MV-4-11 (cell line): ENCODE results near the gene CMIP.
"Not testable (repeated sequence)": the region's sequence is repeated elsewhere in the genome, so short reads cannot be mapped to it uniquely, and the experiment has no call there.

Source experiments
- DNase-seq: peaks from one replicate; lab custom pipeline; 2025; lab: John Stamatoyannopoulos, UW

Gene CMIP

DNA sequence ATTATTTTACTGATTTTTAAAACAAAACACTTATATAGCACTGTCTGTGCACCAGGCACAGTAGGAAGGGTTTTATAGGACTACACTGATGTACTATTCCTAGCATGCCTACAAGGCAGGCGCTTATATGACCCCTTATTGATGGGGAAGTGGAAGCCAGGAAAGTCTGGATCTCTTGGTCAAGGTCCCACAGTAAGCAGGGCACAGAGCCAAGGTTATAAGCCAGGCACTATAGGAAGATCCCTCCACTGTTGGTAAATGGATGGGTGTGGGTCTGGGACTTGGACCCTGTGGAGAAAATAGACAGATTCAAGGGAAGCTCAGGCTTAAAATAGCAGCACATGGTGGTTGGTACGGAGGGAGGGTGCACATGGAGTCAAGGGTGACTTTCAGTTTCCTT, 275.4 kb downstream of the CMIP start:
- DNase-seq, result no peak

DNA sequence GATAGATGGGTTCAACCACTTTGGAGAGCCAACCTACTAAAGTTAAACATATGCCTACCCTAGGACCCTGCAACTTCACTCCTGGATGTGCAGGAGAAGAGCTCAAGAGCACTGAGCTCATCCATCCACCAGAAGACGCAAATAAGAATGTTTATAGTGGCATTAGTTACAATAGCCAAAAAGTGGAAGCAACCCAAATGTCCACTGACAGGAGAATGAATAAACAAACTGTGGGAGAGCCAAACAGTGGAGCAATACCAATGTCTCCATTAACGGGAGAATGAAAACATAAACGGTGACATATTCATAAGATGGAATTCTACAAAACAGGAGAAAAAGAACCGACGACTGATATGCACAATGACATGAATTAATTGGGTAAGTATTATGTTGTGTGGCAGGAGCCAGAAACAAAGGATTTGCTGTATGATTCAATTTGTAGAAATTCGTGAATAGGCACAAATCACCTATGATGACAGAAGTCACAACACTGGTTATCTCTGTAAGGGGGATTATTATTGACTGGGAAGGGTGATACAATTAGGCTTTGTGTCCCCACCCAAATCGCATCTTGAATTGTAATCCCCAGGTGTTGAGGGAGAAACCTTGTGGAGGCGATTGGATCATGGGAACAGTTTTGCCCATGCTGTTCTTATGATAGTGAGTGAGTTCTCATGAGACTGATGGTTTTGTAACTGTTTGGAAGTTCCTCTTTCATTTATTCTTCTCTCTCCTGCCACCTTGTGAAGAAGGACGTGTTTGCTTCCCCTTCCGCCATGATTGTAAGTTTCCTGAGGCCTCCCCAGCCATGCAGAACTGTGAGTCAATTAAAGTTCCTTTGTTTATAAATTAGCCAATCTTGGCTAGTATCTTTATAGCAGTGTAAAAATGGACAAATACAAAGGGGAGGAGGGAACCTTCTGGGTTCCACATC, 276.6 kb downstream of the CMIP start:
- peak; percentile 84 for DNase-seq

DNA sequence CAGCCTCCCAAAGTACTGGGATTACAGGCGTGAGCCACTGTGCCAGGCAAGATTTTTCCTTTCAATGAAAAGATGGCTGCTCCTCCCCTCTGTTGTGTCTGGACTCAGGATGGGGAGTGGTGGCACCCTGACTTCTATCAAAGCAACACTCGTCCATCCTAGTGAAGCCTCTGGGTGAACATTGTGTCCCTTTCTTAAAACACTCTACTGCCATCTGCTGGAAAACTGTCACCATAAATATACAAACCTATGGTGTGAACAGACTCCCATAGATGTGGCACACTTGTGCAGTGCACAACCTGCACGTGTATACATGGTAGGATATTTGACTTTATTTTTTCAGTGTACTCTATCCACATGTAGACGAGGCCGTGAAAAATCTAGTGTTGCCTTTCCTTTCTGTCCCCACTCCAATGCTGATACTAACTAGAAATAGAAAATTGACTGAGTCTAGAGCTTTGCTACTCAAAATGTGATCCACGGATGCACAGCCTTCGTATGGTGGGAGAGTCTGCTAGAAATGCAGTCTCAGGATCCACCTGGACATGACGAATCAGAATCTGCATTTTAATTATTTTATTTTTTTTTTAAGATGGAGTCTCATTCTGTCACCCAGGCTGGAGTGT, 278.6 kb downstream of the CMIP start:
- peak; percentile 77 for DNase-seq

DNA sequence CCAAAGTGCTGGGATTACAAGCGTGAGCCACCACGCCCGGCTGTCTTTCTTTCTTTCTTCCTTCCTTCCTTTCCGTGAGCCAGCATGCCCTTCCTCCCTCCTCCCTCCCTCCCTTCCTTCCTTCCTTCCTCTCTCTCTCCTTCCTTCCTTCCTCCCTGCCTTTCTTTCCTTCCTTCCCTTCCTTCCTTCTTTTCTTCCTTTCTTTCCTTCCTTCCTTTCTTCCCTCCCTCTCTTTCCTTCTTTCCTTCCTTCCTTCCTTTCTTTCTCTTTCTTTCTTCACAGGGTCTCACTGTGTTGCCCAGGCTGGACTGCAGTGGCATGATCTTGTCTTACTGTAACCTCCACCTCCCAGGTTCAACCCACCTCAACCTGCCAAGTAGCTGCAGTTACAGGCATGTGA, 283.8 kb downstream of the CMIP start:
- DNase-seq, result no peak

DNA sequence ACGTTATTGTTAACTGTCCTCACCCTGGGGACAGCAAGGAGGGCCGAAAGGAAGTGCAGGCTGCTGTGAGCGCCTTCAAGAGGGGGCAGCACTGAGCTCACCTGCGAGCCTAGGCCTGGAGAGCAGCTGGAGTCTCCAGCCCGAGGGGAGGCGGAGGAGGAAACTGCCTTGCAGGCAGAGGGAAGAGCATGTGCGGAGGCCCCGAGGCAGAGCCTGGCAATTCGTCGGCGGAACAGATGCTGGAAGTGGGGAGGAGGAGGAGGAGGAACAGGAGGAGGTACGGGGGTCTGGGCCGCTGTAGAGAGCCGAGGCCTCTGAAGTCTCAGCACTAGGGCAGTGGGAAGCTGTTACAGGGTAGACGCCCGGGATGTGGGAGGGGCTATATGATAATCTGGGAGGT, 284.8 kb downstream of the CMIP start:
- no peak for DNase-seq

DNA sequence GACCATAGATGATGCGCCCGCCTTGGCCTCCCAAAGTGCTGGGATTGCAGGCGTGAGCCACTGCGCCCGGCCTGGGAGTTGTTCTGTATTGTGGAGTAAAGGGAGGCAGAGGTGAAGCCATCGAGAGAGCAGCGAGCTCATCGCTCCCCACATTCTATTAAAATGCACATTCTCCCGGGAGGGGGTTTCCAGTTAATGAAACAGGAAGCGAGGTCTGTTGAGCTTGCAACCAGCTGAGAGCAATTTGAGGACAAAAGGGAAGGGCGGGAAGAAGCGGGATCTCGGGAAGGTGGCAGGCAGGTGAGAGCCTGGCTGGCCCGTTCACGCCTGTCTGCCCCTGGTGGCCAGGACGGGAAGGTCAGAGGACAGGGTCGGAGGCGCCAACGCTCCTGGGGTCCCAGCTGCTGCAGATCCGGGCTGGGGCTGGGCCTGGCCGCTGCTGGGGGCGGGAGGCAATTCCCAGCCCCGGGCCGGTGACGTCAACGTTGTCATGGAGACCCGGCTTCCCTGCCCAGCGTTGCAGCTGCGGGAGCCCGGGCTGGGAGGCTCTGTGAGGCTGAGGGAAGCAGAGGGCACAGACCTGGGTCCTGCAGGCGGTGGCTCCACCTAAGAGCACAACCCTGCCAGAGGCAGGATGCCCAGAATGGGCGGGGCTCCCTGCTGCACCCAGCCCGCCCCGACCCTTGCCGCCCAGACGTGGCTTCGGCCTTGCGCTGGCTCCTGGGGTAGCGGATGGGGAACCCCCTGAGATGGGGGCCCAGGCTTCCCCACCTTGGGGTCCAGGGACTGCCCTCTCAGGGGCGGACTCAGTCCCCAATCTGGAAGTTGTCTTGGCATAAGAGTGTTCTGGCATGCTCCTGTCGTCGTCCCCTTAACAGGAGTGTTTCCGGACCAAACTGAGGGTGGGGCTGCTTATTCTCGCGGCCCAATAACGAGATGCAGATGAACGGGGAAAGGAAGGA, 285.8 kb downstream of the CMIP start:
- no peak for DNase-seq

DNA sequence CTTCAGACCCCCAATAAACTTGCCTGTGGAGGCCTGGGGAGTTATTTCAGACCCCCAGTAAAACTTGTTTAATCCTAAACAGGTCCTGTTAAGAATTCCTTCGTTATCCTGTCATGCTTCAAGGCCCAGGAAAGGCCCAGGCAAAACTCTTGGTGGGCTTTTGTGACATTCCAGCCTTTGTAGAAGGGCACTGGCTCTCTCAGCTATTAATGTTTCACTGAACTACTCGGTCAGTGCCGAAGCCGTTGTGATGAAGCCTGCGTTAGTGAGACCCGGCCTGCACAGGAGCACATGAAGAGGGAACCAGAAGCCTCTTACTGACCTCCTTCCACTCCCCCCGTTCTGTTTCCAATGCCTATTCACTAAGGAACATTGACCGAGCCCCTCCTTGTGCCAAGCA, 287.0 kb downstream of the CMIP start:
- no peak for DNase-seq

DNA sequence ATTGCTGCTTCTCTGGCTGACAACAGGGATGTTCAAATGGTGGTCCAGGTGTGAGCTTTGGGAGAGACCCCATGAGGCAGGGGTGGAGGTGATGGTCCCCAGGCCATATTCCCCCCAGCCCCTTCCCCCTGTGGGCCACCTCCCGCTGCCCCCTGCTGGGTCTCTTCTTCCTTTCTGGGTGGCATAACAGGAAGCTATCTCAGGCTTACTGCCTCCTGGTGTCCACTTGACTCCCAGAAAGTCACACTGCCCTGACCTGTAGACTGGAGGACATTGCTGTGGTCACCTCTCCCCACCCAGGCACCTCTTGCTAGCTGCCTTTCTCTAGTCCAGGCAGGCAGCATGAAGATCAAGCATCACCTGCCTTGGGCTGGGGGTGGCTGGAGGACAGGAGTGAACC, 288.1 kb downstream of the CMIP start:
- DNase-seq, result no peak

DNA sequence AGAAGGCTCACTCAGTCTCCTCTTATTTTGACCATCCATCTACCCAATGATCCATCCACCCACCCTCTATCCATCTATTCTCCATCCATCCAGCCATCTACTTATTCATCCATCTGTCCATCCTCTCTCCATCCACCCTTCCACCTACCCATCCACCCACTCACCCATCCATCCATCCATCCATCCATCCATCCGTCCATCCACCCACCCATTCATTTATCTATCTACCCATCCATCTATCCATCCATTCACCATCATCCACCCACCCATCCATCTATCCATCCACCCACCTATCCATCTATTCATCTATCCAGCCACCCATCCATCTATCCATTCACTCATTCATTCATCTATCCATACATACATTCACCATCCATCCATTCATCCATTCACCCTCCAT, 288.7 kb downstream of the CMIP start:
- no peak for DNase-seq

DNA sequence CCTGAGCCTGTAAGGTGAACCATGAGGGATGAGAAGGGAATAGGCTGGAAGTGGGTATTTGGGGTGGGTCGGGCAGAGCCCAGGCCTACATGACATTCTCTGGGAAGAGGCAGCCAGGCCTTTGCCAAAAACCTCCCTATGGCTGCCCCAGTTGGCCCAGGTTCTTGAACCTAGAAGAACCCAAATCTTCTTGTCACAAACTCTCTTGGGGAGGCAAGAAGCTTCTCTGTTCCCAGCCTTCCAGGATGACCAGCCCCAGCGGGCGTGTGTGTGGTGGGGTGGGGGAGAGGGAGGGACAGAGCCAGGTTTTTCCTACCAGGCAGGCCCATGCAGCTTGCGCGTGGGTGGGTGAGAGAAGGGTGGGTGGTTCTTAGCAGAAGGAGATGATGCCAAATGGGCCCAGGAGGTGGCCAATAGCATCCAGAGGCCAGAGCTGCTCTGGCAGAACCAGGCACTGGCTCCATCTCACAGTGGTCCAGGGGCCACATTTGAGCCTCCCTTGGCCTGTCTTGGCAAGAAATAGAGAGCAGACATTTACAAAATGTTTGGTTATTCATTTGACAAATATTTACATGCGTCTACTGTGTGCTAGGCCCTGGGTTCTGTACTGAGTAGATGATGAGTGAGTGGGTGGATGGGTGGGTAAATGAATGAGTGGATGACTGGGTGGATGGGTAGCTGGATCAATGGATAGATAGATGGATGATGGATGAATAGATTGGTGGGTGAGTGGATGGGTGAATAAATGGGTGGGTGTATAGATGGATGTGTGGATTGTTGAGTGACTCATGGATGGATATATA, 290.2 kb downstream of the CMIP start:
- no peak for DNase-seq

DNA sequence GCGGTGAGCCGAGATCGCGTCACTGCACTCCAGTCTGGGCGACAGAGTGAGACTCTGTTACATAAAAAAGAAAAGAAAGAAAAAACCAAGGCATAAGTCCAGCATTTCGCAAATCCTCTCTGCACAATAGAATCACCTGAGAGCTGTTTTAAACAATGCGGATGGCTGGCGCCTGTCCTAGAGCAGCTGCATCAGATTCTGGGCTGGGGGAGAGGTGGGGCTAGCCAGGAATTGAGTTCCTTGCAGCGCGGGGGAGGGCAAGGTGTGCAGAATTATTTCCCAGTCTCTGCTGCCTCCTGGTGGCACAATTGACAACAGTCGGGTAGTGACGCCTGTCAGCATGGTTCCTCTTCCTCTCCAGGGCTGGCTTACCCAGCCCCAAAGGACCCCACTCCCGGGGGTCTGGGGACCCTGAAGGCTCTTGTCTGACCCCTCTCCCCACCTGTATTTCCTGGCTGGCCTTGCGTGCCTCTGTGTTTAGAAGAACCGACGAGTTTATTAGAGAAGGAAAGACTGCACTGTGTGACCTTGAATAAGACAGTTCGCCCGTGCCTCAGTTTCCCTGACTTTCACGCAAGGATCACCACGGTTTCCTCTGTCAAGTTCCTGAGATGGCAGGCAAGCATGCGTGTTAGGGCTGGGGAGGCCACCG, 293.4 kb downstream of the CMIP start:
- peak; percentile 57 for DNase-seq

DNA sequence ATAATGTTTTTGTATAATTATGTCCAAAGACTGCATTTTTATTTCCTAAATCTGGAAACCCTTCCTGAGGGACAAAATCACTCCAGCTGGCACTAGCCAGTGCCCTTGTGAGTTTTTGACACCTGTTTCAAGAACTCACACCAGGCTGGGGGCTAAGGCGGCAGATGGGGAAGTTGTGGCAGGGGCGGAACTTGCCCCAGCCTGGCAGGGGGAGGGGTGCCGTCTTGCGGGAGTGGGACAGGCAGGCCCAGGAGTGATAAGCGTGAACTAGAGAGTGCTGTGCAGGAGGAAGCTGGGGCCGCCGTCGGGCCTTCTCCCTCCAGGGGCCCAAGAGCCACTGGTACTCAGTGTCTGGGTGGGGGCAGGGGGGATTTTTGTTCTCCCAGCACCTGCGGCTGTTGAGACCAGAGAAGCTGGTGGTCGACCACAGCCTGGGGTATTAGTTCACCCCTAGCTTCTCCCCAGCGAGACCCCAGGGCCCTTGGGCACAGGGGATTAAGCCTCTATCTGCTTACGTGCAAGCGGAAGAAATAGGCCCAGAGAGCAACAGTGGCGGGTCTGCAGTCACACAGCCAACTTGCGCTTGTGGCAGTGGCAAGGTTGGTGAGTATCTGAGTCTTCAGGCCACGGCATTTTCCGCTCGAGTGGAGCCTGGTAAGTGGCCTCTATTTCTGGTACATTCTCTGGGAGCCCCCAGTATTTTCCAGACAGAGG, 294.3 kb downstream of the CMIP start:
- DNase-seq, result peak; percentile 88

DNA sequence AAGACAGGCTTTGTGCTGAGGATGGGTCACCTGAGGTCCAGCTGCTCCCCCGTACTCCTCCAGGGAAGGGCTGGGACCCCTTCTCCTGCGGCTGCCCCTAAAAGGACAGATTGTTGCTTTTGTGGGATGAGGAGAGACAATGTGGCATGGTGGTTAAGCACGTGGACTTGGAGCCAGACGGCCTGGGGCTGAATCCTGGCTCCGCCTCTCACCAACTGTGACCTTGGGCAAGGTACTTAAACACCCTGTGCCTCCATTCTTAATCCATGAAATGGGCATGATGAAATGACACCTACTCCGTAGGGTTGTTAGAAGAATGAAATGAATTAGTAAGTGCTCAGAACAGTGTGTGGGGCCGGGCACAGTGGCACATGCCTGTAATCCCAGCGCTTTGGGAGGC, 294.9 kb downstream of the CMIP start:
- DNase-seq, result no peak

DNA sequence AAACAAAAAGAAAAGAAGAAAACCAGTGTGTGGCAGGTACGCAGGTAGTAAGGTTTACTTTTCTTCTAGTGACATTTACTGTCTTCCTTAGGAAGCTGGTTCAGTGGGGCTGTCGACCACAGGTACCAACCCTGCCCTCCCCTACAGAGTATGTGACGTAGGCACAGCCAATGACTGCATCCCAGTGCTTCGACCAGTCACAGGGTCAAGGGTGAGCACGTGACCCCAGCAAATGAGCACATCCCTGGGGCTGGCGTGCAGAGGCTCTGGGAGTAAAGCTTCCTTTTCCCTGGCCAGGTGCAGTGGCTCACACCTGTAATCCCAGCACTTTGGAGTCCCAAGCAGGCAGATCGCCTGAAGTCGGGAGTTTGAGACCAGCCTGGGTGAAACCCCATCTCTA, 295.6 kb downstream of the CMIP start:
- DNase-seq, result no peak

DNA sequence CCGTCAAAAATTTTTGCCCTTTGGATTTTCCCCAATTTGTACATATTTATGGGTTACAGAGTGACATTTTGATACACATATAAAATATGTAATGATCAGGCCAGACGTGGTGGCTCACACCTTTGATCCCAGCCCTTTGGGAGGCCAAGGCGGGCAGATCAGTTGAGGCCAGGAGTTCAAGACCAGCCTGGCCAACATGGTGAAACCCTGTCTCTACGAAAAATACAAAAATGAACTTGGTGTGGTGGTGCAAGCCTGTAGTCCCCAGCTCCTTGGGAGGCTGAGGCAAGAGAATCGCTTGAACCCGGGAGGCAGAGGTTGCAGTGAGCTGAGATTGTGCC, 296.8 kb downstream of the CMIP start:
- DNase-seq, result not testable (repeated sequence)

DNA sequence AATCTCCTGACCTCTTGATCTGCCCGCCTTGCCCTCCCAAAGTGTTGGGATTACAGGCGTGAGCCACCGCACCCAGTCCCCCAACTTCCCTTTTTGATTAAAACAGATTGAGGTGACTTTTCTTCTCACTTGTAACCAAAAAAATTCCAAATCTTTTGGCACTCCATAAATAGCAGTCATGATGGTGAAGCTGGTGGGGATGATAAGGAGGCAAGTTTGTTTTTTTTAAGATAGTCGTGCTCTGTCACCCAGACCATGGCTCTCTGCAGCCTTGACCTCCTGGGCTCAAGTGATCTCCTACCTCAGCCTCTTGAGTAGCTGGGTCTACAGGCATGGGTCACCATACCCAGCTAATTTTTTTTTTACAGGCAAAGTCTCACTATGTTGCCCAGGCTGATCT, 299.8 kb downstream of the CMIP start:
- no peak for DNase-seq

DNA sequence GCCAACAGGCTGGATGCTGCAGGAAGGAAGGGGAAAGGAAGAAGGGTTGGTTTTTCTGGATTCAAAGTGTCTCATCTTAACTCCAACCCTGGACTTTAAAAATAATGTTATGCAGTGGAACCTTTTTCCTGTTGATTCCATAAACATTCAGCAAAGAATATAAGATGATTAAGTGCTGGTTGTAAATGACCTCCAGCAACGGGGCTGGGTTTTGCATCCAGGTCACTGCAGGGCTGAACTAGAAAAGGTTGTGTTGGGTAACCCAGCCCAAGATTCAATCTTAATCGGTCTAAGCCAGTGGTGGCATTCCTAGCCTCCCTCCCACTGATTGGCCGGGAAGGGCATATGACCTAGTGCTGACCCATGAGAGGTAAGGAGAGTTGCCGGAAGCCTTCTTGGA, 300.3 kb downstream of the CMIP start:
- no peak for DNase-seq

DNA sequence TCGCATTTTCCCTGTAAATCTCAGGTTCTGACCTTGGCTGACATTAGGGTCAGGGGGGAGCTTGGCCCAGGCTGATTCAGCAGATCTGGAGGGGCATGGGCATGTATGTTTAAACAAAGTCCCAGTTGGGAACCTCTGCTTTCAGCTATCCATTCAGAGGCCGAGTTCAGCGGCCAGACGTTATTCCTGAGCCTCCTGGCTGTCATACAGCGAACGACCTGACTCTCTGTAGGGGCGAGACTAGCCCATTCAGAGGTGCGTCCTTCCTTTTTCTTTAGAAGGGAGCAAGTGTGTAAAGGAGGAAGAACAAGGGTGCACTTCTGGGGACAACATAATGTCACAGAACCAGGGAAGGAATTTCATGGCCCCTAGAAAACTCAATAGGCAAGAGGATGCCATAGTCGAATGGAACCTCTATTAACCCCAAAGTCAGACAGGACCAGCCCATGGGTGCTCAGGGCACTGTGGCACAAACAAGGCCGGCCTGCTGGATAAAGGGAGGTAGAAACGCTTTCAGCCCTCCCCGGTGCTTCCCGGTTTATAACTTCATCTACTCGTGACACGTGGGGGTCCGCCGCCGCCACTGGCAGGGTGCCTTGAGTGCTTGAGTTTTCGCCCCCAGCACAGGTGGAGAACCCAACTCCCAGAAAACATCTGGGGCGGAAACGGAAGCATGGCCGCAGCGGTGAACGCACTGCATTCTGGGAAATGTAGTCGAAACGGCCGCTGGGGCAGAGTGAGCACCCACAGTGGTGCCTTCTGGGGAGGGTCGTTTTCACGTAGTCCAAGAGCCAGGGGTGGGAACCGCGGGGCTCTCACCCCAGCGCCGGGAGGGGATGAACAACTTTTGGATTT, 301.3 kb downstream of the CMIP start:
- peak; percentile 59 for DNase-seq

DNA sequence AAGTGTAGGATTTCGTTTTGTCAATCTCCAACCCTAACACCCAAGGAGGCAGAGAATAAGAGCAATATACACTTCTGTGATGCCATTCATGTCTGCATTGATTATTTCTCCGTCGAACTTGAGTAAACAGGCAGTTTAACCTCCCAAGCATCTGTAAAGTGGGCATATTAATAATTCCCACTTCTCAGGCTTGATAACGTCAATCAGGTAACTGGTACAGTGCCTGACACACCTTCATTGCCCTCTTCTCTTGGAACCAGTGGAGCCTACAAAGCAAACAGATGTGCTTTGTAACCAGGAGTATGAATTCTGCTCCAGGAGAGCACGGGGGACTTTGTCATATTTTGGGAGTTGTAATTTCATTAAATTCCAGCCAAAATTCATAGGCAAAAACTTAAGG, 302.0 kb downstream of the CMIP start:
- no peak for DNase-seq
